Nephron progenitor cell (in vitro differentiated cells): ENCODE data around the gene DIS3L2.
"Not testable (repeated sequence)": the region's sequence is repeated elsewhere in the genome, so short reads cannot be mapped to it uniquely, and the experiment has no call there.

Experiments
- DNase-seq: peaks from one replicate; pipeline ENCODE4 v3.0.0; 2021
- H3K27ac Mint-ChIP-seq: 2 replicates; pipeline ENCODE4 v1.8.0; 2021; ENCODE audit warnings: mild to moderate bottlenecking, moderate library complexity, mixed read lengths
- H3K27me3 Mint-ChIP-seq: 2 replicates; pipeline ENCODE4 v1.8.0; 2021; ENCODE audit warnings: mild to moderate bottlenecking, low read depth, mixed read lengths; ENCODE audit not compliant: poor library complexity
- H3K36me3 Mint-ChIP-seq: 2 replicates; pipeline ENCODE4 v1.8.0; 2021; ENCODE audit warnings: low read depth, mixed read lengths
- H3K4me1 Mint-ChIP-seq: 2 replicates; pipeline ENCODE4 v1.8.0; 2021; ENCODE audit warnings: mixed read lengths
- H3K4me3 Mint-ChIP-seq: 2 replicates; pipeline ENCODE4 v1.8.0; 2021; ENCODE audit warnings: mild to moderate bottlenecking, moderate library complexity, mixed read lengths
- H3K9me3 Mint-ChIP-seq: 2 replicates; pipeline ENCODE4 v1.8.0; 2021; ENCODE audit warnings: mild to moderate bottlenecking, moderate library complexity, mixed read lengths
- TF ChIP-seq, protein P1 (sequence below): fragments of 200-600 bp; sonication (generic); IDR thresholded peaks from 2 replicates; pipeline ENCODE4 v1.5.0; 2021; ENCODE audit warnings: antibody characterized with exemption

Gene DIS3L2

DNA sequence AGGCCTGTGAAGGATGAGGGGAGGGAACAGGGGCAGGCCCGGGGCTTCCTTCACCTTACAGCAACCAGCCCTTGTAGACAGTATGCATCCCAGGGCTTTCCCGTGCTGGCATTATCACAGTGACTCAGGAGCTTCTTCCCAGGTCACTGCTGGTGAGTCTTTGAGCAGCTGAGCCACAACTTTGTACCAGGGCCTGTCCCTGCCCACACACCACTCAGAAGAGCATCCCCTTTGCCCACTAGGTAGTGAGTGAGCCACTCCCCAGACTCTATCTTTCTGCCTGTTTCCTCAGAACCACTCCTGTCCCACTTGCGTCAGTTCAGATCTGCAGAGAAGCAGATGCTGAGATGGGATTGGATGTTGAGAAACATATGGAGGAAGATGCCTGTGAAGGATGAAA, 347.5 kb downstream of the DIS3L2 start:
- peaks cover 14% of the 10 kb centered on the region for H3K4me1 Mint-ChIP-seq
- no peak for DNase-seq
- TF ChIP-seq, protein P1, sequence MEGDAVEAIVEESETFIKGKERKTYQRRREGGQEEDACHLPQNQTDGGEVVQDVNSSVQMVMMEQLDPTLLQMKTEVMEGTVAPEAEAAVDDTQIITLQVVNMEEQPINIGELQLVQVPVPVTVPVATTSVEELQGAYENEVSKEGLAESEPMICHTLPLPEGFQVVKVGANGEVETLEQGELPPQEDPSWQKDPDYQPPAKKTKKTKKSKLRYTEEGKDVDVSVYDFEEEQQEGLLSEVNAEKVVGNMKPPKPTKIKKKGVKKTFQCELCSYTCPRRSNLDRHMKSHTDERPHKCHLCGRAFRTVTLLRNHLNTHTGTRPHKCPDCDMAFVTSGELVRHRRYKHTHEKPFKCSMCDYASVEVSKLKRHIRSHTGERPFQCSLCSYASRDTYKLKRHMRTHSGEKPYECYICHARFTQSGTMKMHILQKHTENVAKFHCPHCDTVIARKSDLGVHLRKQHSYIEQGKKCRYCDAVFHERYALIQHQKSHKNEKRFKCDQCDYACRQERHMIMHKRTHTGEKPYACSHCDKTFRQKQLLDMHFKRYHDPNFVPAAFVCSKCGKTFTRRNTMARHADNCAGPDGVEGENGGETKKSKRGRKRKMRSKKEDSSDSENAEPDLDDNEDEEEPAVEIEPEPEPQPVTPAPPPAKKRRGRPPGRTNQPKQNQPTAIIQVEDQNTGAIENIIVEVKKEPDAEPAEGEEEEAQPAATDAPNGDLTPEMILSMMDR: no peak
- peak overlapping the region; percentile 16 for H3K4me3 Mint-ChIP-seq
- H3K27ac Mint-ChIP-seq: no peak overlapping the region
- H3K36me3 Mint-ChIP-seq: peaks cover 48% of the 10 kb centered on the region
- no peaks in the 10 kb centered on the region for H3K27me3 Mint-ChIP-seq
- H3K9me3 Mint-ChIP-seq: peaks cover 23% of the 10 kb centered on the region

DNA sequence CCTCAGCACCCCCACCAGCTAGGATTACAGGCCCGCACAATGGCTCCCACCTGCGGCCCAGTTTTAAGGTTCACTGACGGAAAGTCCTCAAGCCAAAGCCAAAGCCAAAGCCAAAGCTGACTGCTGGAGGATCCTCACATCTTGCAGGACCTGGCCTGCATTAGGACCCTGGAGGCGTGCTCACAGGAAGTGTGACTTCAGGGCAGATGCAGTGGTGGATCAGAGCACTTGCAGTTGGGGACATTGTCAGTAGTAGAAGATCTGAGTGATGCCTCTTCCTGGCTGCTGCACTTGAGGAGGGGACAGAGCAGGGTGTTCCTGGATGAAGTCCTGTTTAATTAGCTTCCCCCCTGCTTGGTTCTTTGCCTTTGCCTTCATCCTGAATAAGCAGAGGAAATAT, 348.1 kb downstream of the DIS3L2 start:
- Mint-ChIP-seq H3K36me3 (peaks cover 45% of the 10 kb centered on the region), H3K27me3 (no peaks in the 10 kb centered on the region), H3K9me3 (peaks cover 25% of the 10 kb centered on the region), H3K27ac (peak overlapping the region; percentile 61), H3K4me1 (peaks cover 14% of the 10 kb centered on the region), H3K4me3 (no peak overlapping the region)
- TF ChIP-seq, protein P1: no peak
- no peak for DNase-seq

DNA sequence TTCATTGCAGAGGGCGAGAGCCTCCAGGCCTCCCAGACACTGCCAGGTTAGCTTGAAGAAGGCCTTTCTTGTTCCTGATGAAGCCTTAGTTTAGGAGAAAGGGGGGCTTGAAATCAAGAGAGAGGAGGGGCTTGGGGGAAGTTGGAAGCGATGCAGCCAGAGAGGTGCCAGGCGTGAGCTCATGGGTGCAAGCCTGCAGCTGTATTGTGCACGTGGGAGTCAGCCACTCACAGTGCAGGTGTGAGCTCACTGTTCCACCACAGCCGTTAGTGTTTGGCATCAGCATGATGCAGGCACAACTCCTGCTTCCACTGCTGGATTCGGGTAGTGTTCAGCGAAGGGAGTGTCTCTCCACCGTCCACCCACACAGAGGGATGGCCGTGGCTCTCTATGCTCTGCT, 348.6 kb downstream of the DIS3L2 start:
- Mint-ChIP-seq H3K9me3 (peaks cover 30% of the 10 kb centered on the region), H3K36me3 (peaks cover 46% of the 10 kb centered on the region), H3K27ac (no peak overlapping the region), H3K4me3 (no peak overlapping the region), H3K4me1 (peaks cover 14% of the 10 kb centered on the region), H3K27me3 (no peaks in the 10 kb centered on the region)
- TF ChIP-seq, protein P1: no peak
- no peak for DNase-seq

DNA sequence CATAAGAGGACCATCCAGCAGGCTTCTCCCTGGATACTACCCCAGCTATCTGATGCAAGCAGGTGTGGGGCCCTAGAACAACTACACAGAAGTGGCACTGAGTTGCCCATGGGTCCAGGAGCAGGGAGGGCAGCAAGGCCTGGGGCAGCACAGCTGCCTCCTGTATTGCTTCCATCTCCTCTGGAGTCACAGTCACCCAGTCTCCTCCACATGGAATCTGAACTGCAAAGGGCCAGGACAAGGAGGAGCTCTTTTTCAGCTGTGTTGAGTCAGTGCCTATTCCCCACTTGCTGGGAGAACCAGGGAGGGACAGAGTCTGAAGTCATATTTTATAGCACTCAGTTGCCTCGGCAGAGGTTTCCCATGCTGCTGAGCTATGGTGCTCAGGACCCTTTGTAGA, 349.2 kb downstream of the DIS3L2 start:
- no peak overlapping the region for H3K4me3 Mint-ChIP-seq

DNA sequence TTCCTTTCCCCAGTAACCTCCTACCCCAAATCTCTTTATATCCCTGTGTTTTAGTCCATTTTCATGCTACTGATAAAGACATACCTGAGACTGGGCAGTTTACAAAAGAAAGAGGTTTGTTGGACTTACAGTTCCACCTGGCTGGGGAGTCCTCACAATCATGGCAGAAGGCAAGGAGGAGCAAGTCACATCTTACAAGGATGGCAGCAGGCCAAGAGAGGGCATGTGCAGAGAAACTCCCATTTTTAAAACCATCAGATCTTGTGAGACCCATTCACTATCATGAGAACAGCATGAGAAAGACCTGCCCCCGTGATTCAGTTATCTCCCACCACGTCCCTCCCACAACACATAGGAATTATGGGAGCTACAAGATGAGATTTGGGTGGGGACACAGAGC, 352.1 kb downstream of the DIS3L2 start:
- DNase-seq, H3K27ac Mint-ChIP-seq, H3K4me3 Mint-ChIP-seq, H3K27me3 Mint-ChIP-seq: not testable (repeated sequence)
- Mint-ChIP-seq H3K4me1 (peaks cover 35% of the 10 kb centered on the region), H3K9me3 (peaks cover 30% of the 10 kb centered on the region), H3K36me3 (peaks cover 33% of the 10 kb centered on the region)

More for the DNA sequence above, 349.2 kb downstream of the DIS3L2 start:
- H3K9me3 Mint-ChIP-seq: peaks cover 30% of the 10 kb centered on the region
- peaks cover 41% of the 10 kb centered on the region for H3K36me3 Mint-ChIP-seq
- DNase-seq: no peak
- no peaks in the 10 kb centered on the region for H3K27me3 Mint-ChIP-seq
- TF ChIP-seq, protein P1: no peak
- peaks cover 20% of the 10 kb centered on the region for H3K4me1 Mint-ChIP-seq
- H3K27ac Mint-ChIP-seq: no peak overlapping the region

DNA sequence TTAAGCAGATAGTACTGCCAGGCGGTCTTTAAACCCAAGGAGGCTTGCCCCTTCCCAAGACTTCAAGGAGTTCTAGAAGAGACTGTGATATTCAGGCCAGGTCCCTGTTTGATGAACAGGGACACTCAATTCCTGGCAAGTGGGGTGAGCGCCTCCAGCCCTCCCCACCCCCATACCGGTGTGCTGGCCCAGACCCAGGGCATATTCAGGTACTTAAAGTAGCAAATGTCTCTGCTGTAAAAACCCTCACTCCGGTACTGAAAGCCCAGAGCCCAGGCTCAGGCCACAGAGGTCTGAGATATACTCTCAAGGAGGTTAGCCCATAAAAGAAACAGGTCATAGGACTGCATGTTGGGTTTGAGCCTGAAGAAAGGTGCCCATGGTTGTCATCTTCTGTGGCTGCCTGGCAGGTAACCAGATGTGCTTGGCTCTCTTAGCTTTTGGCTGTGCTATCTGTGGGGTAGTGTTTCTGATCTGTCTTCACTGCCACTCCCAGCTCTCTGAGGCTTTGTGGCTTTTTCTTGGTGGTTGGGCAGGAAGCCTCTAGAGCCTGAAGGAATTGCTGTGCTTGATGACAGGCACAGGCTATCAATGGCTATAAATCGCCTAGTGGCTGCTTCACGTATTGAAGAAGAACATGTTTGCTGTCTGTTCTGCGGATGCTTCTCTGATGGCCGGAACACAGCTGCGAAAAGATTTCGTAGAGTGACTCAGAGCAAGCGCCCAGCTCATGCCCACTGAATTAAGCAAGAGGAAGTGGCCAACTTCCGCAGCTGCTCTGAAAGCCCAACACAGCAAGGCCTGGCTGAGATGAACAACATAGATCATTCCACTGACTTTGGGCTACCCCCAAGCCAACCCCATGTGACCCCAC, 353.8 kb downstream of the DIS3L2 start:
- Mint-ChIP-seq H3K9me3 (peaks cover 30% of the 10 kb centered on the region), H3K4me3 (no peak overlapping the region), H3K36me3 (peaks cover 33% of the 10 kb centered on the region), H3K4me1 (peaks cover 21% of the 10 kb centered on the region), H3K27ac (no peak overlapping the region), H3K27me3 (no peaks in the 10 kb centered on the region)
- TF ChIP-seq, protein P1: no peak
- no peak for DNase-seq
